HT-29 (cell line): ENCODE data around the gene MAP3K12. TPM values are rescaled to one million over a fixed set of nuclear protein-coding genes. Genes with fewer than 3 reads are reported as not detected.
A peak's percentile ranks its signal among the peaks of the same experiment; 100 is the strongest.
"Not testable (repeated sequence)": the region's sequence is repeated elsewhere in the genome, so short reads cannot be mapped to it uniquely, and the experiment has no call there.

ENCODE experiments used
- DNase-seq: peaks from one replicate; pipeline ENCODE4 v3.0.0-alpha.2; 2015; ENCODE audit warnings: low spot score
- total RNA-seq: library from RNA; depleted of rRNA; stranded (reverse); fragments of >200 nt; shearing (Covaris generic); gene quantifications from 2 replicates; pipeline ENCODE4 v1.2.3, GENCODE V29; 2014; rRNA removed

MAP3K12 gene
- 0.84 and 3.2 TPM in 2 replicates for total RNA-seq

GRCh38 chr12:53499266-53500141 lies at the start of gene MAP3K12:
MAP3K12 (minus strand) TSS chr12:53499458; CDS start chr12:53487391, 12,067 bp downstream.
- no peak for DNase-seq

GRCh38 chr12:53548354-53548753 lies 49.1 kb upstream of the MAP3K12 start:
- not testable (repeated sequence) for DNase-seq

- DNase-seq = peak; percentile 73
These were observed 44.3 kb upstream of the MAP3K12 start for GRCh38 chr12:53543539-53543938.

GRCh38 chr12:53539526-53539925 lies 40.3 kb upstream of the MAP3K12 start:
- no peak for DNase-seq

GRCh38 chr12:53538209-53538689 lies 39.0 kb upstream of the MAP3K12 start:
- peak; percentile 81 for DNase-seq

- DNase-seq = no peak
These were observed 37.7 kb upstream of the MAP3K12 start for GRCh38 chr12:53536962-53537361.

- no peak for DNase-seq
These were observed 34.2 kb upstream of the MAP3K12 start for GRCh38 chr12:53533471-53533870.

- no peak for DNase-seq
These were observed 33.5 kb upstream of the MAP3K12 start for GRCh38 chr12:53532524-53533445.

- no peak for DNase-seq
These were observed 32.8 kb upstream of the MAP3K12 start for GRCh38 chr12:53532021-53532420.

- no peak for DNase-seq
These were observed 31.7 kb upstream of the MAP3K12 start for GRCh38 chr12:53530920-53531319.

- DNase-seq = no peak
These were observed 30.8 kb upstream of the MAP3K12 start for GRCh38 chr12:53530061-53530460.

- DNase-seq = no peak
These were observed 25.2 kb upstream of the MAP3K12 start for GRCh38 chr12:53524476-53524875.

- no peak for DNase-seq
These were observed 23.9 kb upstream of the MAP3K12 start for GRCh38 chr12:53523131-53523530.

GRCh38 chr12:53518381-53518780 lies 19.1 kb upstream of the MAP3K12 start:
- no peak for DNase-seq

- DNase-seq = no peak
These were observed 17.6 kb upstream of the MAP3K12 start for GRCh38 chr12:53516758-53517455.

GRCh38 chr12:53515291-53515680 lies 16.0 kb upstream of the MAP3K12 start:
- no peak for DNase-seq

GRCh38 chr12:53514628-53515290 lies 15.5 kb upstream of the MAP3K12 start:
- no peak for DNase-seq

- DNase-seq = peak; percentile 14
These were observed 14.6 kb upstream of the MAP3K12 start for GRCh38 chr12:53513712-53514410.

- no peak for DNase-seq
These were observed 11.0 kb upstream of the MAP3K12 start for GRCh38 chr12:53510181-53510812.
